CD4-positive, CD25-positive, alpha-beta regulatory T cell (primary cell): ENCODE measurements around the gene C10orf53. TPM values are rescaled to one million over a fixed set of nuclear protein-coding genes. Genes with fewer than 3 reads are reported as not detected.
A peak's percentile ranks its signal among the peaks of the same experiment; 100 is the strongest.

Experiments
- ATAC-seq, 2 donors: fragments of 150-1000 bp; cut with Tn5 transposase; one replicate each; pipeline ENCODE4 v1.10.0; 2021; ENCODE audit warnings: low read depth in 2 of 2, moderate number of reproducible peaks in 2 of 2, moderate library complexity in 1 of 2
- DNase-seq, 3 donors: peaks; one replicate each; pipeline versions ENCODE4 v3.0.0 to v3.0.0-alpha.2; 2012 to 2022; ENCODE audit warnings: mixed read lengths in 1 of 3
- H3K27ac ChIP-seq: one replicate; pipeline ENCODE4 v1.7.0; 2013; ENCODE audit warnings: mild to moderate bottlenecking, low read length; ENCODE audit not compliant: insufficient read depth, poor library complexity, severe bottlenecking
- H3K27me3 ChIP-seq: one replicate; pipeline ENCODE4 v1.7.0; 2013; ENCODE audit warnings: low read length; ENCODE audit not compliant: control insufficient read depth, insufficient read depth
- H3K36me3 ChIP-seq: one replicate; pipeline ENCODE4 v1.7.0; 2013; ENCODE audit warnings: mild to moderate bottlenecking, low read length, moderate library complexity; ENCODE audit not compliant: control insufficient read depth, insufficient read depth
- H3K4me1 ChIP-seq: 2 replicates; pipeline ENCODE4 v1.7.0; 2013; ENCODE audit warnings: mild to moderate bottlenecking, low read length; ENCODE audit not compliant: insufficient read depth, control insufficient read depth, poor library complexity, severe bottlenecking
- H3K4me3 ChIP-seq: one replicate; pipeline ENCODE4 v1.7.0; 2013; ENCODE audit warnings: low read depth, mild to moderate bottlenecking, low read length, moderate library complexity
- H3K9me3 ChIP-seq, 2 experiments: 1 replicate in 1 of 2; 2 replicates in 1 of 2; pipeline ENCODE4 v1.7.0; 2013; ENCODE audit warnings: low read length in 2 of 2, mild to moderate bottlenecking in 1 of 2, moderate library complexity in 1 of 2; ENCODE audit not compliant: control insufficient read depth in 2 of 2
- H3K27ac Mint-ChIP-seq, 3 donors: one replicate each; pipeline ENCODE4 v1.8.0; 2020 to 2022; ENCODE audit warnings: mild to moderate bottlenecking in 3 of 3, mixed read lengths in 3 of 3, moderate library complexity in 2 of 3
- H3K27me3 Mint-ChIP-seq: one replicate; pipeline ENCODE4 v1.8.0; 2022; ENCODE audit warnings: mild to moderate bottlenecking, mixed read lengths
- H3K36me3 Mint-ChIP-seq: one replicate; pipeline ENCODE4 v1.8.0; 2020; ENCODE audit warnings: mixed read lengths
- H3K4me1 Mint-ChIP-seq, 4 donors: one replicate each; pipeline ENCODE4 v1.8.0; 2020 to 2022; ENCODE audit warnings: mixed read lengths in 4 of 4, mild to moderate bottlenecking in 1 of 4
- H3K4me3 Mint-ChIP-seq, 4 donors: one replicate each; pipeline ENCODE4 v1.8.0; 2020 to 2022; ENCODE audit warnings: mild to moderate bottlenecking in 4 of 4, mixed read lengths in 4 of 4, moderate library complexity in 3 of 4
- H3K9me3 Mint-ChIP-seq, 7 donors: one replicate each; pipeline ENCODE4 v1.8.0; 2020 to 2022; ENCODE audit warnings: mixed read lengths in 7 of 7, mild to moderate bottlenecking in 3 of 7, moderate library complexity in 2 of 7
- polyA plus RNA-seq, 4 donors: library from polyadenylated mRNA; unstranded; fragments of 300-500 nt; fragmentation: Illumina TruSeq; gene quantifications; one replicate each; pipeline ENCODE4 v1.2.3, GENCODE V29; 2021
- total RNA-seq: library from RNA; stranded (reverse); gene quantifications from one replicate; pipeline ENCODE4 v1.2.3, GENCODE V29; 2022

The C10orf53 gene
- total and polyA plus RNA-seq, 5 donors from 2014 or later: not detected

DNA sequence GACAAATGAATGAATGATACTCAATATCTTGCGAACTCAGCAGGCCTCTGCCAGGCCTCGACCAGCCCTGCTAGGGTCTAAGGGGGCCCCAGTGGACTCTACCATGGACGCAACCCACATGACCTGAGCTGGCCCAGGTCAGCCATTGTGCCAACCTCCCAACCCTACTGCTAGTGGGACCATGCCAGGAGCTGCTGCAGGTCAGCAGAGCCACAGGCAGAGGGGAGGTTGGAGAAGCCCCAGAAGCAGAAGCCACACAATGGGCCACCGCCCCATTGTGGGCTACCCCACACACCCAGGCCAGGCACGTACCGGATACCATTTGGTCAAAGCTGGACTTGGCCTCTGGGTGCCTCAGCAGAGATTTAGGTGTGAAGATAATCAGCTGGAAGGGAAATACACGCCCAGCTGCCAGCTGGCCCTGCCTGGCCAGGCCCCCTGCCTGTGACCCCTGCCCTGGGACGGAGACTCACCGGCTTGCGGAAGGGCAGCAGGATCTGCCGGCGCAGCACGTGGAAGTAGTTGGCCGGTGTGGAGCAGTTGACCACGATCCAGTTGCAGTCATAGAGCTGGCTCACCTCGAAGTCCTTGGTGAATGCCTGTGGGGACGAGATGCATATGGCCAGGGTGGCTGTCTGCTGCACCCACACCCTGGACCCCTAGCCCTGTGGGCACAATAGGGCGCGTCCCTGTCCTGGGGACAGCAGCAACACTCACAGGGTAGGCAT, 58.2 kb downstream of the C10orf53 start:
- no peak overlapping the region for H3K4me3 Mint-ChIP-seq
- Histone ChIP-seq H3K9me3 (no peaks in the 10 kb centered on the region), H3K4me1 (no peaks in the 10 kb centered on the region), H3K27ac (no peak overlapping the region), H3K27me3 (no peaks in the 10 kb centered on the region), H3K4me3 (no peak overlapping the region), H3K36me3 (no peaks in the 10 kb centered on the region)
- H3K36me3 Mint-ChIP-seq: no peaks in the 10 kb centered on the region
- no peaks in the 10 kb centered on the region for H3K27me3 Mint-ChIP-seq
- no peak overlapping the region for H3K27ac Mint-ChIP-seq
- ATAC-seq (no peak), DNase-seq (no peak)
- peaks cover 0 to 1% (median 0%) of the 10 kb centered on the region in 7 donors for H3K9me3 Mint-ChIP-seq
- no peaks in the 10 kb centered on the region for H3K4me1 Mint-ChIP-seq

DNA sequence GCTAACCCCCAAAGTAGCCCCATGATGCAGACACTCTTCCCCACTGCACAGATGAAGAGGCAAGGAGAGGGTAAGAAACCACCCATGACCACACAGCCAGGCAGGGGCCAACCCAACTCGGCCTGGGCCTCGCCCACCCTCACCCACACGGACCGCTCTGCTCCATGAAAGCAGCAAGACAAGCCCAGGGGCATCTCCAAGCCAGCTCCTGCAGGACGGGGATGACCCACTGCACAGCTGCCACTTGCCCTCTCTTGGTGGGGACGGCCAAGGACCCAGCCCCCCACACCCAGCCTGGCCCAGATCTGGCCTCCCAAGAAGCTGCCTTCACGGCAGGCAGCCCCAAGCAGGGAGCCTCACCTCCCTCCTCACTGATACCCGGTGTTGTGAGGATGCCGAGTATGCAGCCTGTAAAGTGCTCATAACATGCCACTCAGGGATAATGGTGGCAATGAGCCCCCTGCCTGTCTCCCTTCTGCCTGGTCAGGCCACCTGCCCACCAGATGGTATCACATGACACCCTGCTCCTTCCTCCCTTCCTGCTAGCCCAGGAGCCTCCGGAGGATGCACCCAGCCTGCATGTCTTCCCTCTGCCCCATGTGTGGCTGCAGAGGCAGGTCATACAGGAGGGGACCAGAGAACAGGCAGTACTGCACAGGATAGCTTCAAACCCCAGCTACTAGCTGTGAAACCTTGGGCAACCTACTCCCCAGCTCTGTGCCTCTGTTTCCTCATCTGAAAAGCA, 59.3 kb downstream of the C10orf53 start:
- Mint-ChIP-seq H3K4me3 (no peak overlapping the region), H3K27me3 (no peaks in the 10 kb centered on the region), H3K36me3 (no peaks in the 10 kb centered on the region), H3K27ac (no peak overlapping the region), H3K9me3 (peaks cover 0 to 1% (median 0%) of the 10 kb centered on the region in 7 donors), H3K4me1 (no peaks in the 10 kb centered on the region)
- DNase-seq: no peak
- no peak for ATAC-seq
- Histone ChIP-seq H3K9me3 (no peaks in the 10 kb centered on the region), H3K27me3 (no peaks in the 10 kb centered on the region), H3K27ac (no peak overlapping the region), H3K36me3 (no peaks in the 10 kb centered on the region), H3K4me1 (no peaks in the 10 kb centered on the region), H3K4me3 (no peak overlapping the region)

DNA sequence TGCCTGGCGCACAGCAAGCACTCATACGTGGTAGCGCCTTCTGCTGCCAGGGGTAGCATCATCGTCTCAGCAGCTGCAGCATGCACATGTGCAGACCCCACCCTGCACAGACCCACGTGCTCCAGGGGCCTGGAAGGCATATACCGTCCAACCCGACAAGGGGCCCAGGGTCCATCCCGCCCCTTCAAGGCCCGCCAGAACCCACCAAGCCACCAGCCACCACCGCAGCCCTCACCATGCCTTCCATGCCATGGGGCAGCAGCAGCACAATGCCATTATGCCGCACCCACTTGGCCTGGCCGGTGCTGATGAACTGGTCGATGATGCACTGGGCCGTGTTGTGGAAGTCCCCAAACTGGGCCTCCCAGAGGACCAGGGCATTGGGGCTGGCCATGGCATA, 60.0 kb downstream of the C10orf53 start:
- Histone ChIP-seq H3K27ac (no peak overlapping the region), H3K4me3 (no peak overlapping the region), H3K36me3 (no peaks in the 10 kb centered on the region), H3K4me1 (no peaks in the 10 kb centered on the region), H3K9me3 (no peaks in the 10 kb centered on the region), H3K27me3 (no peaks in the 10 kb centered on the region)
- Mint-ChIP-seq H3K9me3 (peaks cover 0 to 1% (median 0%) of the 10 kb centered on the region in 7 donors), H3K4me1 (no peaks in the 10 kb centered on the region), H3K4me3 (no peak overlapping the region), H3K27me3 (no peaks in the 10 kb centered on the region), H3K27ac (peak overlapping the region in 1 of 3 donors; percentile 26), H3K36me3 (no peaks in the 10 kb centered on the region)
- no peak for DNase-seq
- no peak for ATAC-seq

DNA sequence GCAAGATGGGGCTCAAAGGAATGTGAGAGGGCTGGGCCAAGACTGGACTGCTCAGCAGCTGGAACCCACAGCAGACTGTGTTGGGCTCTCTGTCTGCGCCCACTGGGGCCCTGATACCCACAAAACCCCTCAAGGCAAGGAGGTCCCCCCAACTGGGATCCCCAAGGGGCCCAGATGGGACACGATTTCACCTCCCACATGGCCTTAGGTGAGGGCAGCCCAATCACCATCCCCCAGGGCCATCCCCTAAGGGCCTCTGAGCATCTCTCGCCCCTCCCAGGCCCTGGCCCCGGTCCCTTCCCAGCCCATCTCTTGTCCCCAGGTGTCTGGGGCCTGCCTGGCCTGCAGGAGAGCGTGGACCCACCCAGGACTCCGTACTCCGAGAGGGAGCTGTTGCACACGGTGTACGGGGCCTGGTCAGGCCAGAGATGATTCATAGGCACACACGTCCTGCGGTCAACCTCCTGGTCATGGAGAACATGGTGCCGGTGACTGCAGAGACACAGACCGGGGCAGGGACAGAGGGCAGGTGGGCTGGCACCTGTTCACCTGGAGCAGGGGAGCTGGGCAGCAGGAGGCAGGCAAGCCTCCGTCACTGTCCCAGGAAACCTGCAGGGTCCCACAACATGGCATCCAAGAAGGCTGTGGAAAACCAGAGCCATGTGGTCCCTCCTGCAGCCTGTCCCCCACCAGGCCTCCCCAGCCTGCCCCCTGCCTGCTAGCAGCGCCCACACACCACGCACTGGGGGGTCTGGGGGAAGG, 61.1 kb downstream of the C10orf53 start:
- Mint-ChIP-seq H3K4me1 (no peaks in the 10 kb centered on the region), H3K27me3 (no peaks in the 10 kb centered on the region), H3K36me3 (no peaks in the 10 kb centered on the region), H3K9me3 (peaks cover 0 to 1% (median 0%) of the 10 kb centered on the region in 7 donors), H3K27ac (no peak overlapping the region), H3K4me3 (no peak overlapping the region)
- ATAC-seq (no peak), DNase-seq (no peak)
- no peaks in the 10 kb centered on the region for H3K9me3 ChIP-seq
- no peak overlapping the region for H3K27ac ChIP-seq
- H3K4me1 ChIP-seq: no peaks in the 10 kb centered on the region
- H3K4me3 ChIP-seq: no peak overlapping the region
- no peaks in the 10 kb centered on the region for H3K36me3 ChIP-seq
- H3K27me3 ChIP-seq: no peaks in the 10 kb centered on the region

DNA sequence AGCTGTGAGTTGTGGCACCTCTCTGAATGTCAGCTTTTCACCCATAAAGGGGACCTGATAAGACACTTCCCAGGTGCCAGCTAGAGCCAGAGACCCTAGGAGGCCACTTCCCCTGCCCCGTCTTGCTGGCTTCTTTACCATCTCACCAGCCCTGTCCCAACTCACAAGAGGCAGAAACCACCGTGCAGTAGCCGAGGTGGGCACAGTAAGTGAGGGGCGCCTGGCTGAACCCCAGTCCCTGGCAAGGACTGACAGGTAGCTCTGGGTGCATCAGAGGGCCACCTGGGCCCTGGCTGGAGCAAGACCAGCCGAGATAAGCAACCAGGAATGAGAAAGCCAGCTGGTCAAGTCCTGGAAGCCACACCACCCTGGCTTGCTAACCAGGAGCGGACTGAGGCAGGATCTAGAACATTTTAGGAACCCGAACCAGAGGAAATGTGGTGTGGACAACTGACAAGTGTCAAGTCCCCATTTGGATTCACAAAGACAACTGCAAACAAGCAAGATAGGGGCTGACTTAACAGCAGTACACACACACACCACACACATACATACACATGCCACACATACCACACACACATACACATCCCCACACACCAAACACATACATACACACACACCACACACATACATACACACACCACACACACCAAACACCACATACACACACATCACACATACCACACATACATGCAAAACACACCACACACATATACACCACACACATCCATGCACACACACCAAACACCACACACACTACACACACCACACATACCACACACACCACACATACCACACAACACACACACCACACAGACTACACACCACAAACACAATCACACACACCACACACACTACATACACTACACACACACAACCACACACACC, 61.9 kb downstream of the C10orf53 start:
- Histone ChIP-seq H3K9me3 (no peaks in the 10 kb centered on the region), H3K4me1 (no peaks in the 10 kb centered on the region), H3K4me3 (no peak overlapping the region), H3K27ac (no peak overlapping the region), H3K36me3 (no peaks in the 10 kb centered on the region), H3K27me3 (no peaks in the 10 kb centered on the region)
- Mint-ChIP-seq H3K27ac (no peak overlapping the region), H3K9me3 (peaks cover 0 to 1% (median 0%) of the 10 kb centered on the region in 7 donors), H3K4me1 (no peaks in the 10 kb centered on the region), H3K36me3 (no peaks in the 10 kb centered on the region), H3K27me3 (no peaks in the 10 kb centered on the region), H3K4me3 (no peak overlapping the region)
- DNase-seq: no peak
- no peak for ATAC-seq

DNA sequence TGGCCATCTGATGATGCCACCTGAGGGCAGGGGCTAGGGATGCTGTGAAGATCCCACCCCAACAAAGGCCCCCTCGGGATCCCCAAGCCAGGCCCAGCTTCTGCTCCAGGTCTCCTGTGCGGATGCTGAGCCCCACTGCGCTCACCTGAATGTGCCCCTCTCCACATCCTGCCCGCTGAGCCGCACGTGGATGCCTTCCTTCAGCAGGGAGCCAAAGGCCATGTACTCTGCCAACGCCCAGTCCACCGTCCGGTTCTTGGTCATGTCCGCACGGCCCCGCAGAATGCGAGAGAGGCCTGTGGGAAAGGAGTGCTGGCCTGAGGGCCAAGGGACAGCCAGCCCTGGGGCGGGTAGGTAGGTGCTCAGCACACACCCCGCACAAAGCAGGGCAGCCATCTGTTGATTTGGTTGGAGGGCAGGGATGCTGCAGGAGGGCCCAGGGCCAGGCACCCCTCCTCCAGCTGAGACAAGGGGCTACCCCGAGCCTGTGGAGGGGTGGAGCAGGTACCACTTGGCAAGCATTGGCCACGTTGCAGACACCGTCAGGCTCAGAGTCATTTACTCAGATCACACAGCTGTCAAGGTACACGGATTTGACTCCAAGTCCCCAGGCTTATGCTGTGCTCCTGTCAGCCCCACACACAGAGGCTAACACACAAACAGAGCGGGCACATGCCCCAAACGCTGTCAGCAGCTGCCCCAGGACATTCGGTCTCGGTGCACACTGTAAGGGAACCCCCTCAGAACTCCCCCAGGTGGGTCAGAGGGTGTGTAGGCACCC, 63.4 kb downstream of the C10orf53 start:
- H3K9me3 ChIP-seq: no peaks in the 10 kb centered on the region
- H3K27me3 Mint-ChIP-seq: no peaks in the 10 kb centered on the region
- H3K4me3 Mint-ChIP-seq: no peak overlapping the region
- no peak overlapping the region for H3K27ac Mint-ChIP-seq
- no peaks in the 10 kb centered on the region for H3K4me1 ChIP-seq
- ATAC-seq (no peak), DNase-seq (no peak)
- no peaks in the 10 kb centered on the region for H3K27me3 ChIP-seq
- H3K27ac ChIP-seq: no peak overlapping the region
- H3K4me3 ChIP-seq: no peak overlapping the region
- H3K9me3 Mint-ChIP-seq: peaks cover 0 to 1% (median 0%) of the 10 kb centered on the region in 7 donors
- H3K4me1 Mint-ChIP-seq: no peaks in the 10 kb centered on the region
- no peaks in the 10 kb centered on the region for H3K36me3 ChIP-seq
- no peaks in the 10 kb centered on the region for H3K36me3 Mint-ChIP-seq
